ENCODE results near the gene MPND.
A peak's percentile ranks its signal among the peaks of the same experiment; 100 is the strongest.

MPND gene

GRCh38 chr19:4368128-4368820 lies 24.9 kb downstream of the MPND start:
- FAIRE-seq: no peak
- no peak for TF ChIP-seq CTCF (IDR thresholded peaks at IDR 0.05; ENCODE audit: insufficient read depth, missing control alignments)
- no peak for DNase-seq (ENCODE audit: insufficient read length, low spot score)

- TF ChIP-seq CTCF (IDR thresholded peaks at IDR 0.05; ENCODE audit: insufficient read depth, missing control alignments): no peak
- DNase-seq (ENCODE audit: insufficient read length, low spot score): no peak
- no peak for FAIRE-seq
Observed at GRCh38 chr19:4369109-4369887, 25.9 kb downstream of the MPND start.

GRCh38 chr19:4369888-4370260 lies 26.5 kb downstream of the MPND start:
- no peak for FAIRE-seq
- peak; percentile 47 for TF ChIP-seq CTCF (IDR thresholded peaks at IDR 0.05; ENCODE audit: insufficient read depth, missing control alignments)
- DNase-seq (ENCODE audit: insufficient read length, low spot score): no peak

GRCh38 chr19:4370418-4371041 lies 27.2 kb downstream of the MPND start:
- FAIRE-seq (no peak), DNase-seq (ENCODE audit: insufficient read length, low spot score) (no peak)
- no peak for TF ChIP-seq CTCF (IDR thresholded peaks at IDR 0.05; ENCODE audit: insufficient read depth, missing control alignments)

GRCh38 chr19:4371247-4372164 lies 28.1 kb downstream of the MPND start:
- no peak for TF ChIP-seq CTCF (IDR thresholded peaks at IDR 0.05; ENCODE audit: insufficient read depth, missing control alignments)
- no peak for DNase-seq (ENCODE audit: insufficient read length, low spot score)
- FAIRE-seq: no peak

GRCh38 chr19:4372165-4373012 lies 29.0 kb downstream of the MPND start:
- no peak for TF ChIP-seq CTCF (IDR thresholded peaks at IDR 0.05; ENCODE audit: insufficient read depth, missing control alignments)
- DNase-seq (ENCODE audit: insufficient read length, low spot score) (no peak), FAIRE-seq (no peak)

Measured in D721Med (cell line).